ENCODE measurements around the gene PRM1.

The PRM1 gene

DNA sequence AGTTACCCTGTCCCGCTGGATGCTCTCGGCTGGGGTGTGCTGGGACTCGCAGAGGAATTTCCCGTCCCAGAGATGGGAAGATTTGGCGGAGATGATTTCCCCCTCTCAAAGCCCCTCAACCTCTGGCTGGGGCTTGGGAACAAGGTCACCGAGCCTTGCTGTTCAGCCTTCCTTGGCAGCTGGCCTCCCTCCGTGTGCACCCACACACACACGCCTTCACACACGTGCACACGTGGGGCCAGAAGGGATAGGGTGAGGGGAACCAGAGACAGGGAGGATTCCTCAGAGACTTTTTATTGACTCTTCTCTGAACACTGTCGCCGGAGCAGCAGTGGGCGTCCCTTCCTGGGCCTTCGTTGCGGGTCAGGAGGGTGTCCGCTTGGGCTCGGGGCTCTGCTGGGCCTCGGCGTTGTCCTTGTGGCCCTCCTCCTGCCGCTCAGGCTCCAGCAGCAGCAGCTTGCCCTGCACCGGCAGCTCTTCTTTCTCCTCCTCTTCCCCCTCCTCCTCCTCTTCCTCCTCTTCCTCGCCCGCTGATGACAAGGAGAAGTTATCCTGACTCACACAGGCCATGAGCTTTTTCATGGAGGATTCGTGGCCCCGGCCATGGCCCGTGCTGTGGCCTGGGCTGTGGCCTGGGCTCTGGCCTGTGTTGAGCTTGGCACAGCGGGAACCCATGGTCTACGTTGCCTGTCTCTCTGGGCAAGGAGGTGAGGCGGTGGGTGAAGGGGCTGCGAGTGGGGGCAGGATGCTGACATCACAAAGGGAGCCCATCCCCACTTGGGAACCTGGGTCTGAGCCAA is 8.0 kb downstream of the PRM1 start, which contains the start of gene PRM3:
Gene PRM3 (minus strand): TSS at position 709 of the 800 bp plus-strand sequence. CDS start 34 bp downstream, at position 675.
- no peak for DNase-seq (ENCODE audit: low read depth)

DNA sequence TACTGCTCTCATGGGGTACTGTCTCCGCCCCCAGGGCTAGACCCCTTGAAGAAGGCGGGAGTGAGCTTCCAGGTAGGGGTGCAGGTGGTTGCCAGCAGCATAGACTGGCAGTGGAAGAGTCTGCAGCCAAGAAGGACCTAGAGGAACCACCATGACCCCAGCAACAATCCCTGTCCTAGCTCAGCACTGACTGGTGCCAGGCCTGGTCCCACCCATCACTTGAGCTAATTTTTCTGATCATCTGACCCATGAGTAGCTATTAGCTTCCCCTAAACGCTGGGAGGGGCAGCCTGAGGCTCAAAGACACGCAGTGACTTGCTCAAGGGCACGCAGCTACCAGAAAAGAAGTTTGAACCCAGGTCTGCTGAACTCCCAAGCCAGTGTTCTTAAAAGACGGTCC is 8.6 kb downstream of the PRM1 start:
- no peak for DNase-seq (ENCODE audit: low read depth)

DNA sequence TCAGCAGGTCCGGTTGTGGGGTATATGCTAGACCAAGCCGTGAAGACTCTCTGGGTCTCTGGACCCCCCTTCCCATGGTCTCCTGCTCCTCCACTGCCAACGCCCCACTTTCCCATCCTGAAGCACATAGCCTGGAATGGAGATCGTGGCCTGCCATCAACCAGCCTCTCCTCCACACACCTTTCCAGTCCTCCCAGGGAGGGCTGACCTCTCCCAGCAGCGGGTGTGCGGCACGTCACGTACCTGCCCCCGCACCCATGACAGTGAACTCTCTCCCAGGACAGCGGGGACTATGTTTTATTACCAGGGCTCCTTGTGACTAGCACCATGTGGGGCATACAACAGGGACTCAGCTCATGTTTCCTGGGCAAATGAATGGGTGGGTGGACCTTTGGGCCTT is 9.5 kb downstream of the PRM1 start:
- no peak for DNase-seq (ENCODE audit: low read depth)

DNA sequence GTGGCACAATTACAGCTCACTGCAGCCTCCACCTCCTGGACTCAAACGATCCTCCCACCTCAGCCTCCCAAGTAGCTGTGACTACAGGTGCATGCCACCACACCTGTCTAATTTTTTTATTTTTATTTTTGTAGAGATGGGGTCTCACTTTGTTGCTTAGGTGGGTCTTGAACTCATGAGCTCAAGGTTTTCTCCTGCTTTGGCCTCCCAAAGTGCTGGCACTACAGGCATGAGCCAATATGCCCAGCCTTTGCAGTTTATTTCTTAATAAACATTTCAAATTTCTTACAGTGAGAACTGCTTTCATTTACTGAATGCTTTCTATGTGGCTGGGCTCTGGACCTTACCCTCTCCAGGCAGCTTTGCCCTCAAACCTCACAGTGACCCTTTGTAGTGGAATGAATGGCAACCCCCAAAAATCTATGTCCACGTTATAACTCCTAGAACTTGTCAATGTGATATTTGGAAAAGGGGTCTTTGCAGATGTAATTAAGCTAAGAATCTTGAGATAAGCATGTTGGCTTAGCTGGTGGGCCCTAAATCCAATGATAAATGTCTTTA is 10.4 kb downstream of the PRM1 start:
- no peak for DNase-seq (ENCODE audit: low read depth)

DNA sequence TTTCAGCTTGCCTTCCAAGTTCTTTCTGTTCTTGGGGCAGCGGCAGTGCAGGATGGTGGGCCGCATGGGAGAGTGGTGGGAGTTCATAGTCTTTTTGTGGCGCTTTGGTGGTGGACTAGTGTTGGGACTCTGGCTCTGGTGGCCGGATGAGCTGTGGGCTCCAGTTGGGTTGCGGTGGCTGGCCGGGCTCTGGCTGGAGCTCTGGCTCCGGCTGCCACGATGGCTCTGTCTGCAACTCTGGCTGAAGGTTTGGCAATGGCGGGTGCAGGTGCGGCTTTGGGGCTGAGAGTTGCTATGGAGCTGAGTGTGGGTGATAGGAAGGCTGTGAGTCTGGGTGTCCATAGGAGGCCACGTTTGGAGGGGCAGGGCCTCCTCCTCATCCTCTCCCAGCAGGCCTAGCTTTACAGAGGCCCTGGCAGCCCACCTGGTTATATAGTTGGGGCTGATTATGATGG is 12.2 kb downstream of the PRM1 start, which contains the start of gene TNP2:
Gene TNP2 (minus strand): TSS at position 405 of the 455 bp plus-strand sequence. CDS start 63 bp downstream, at position 342.
- DNase-seq (ENCODE audit: low read depth) = no peak

DNA sequence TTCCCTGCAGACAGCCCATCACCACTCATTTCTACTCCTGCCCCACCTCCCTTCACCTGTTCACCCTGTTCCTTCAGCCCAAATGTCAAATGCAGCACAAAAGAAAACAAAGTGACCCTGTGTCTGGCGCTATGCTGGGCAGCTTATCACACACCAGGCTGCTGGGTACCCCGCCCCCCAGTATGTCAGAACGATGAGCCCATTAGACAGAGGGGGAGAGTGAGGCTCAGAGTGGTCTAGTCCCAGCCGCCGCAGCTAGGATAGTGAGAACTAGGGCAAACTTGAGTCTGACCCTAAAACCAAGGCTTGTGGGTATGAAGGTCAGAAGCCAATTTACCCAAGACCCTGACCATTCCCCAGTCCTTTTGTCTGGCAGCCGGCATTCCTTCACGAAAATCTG is 16.0 kb downstream of the PRM1 start:
- DNase-seq (ENCODE audit: low read depth) = no peak

DNA sequence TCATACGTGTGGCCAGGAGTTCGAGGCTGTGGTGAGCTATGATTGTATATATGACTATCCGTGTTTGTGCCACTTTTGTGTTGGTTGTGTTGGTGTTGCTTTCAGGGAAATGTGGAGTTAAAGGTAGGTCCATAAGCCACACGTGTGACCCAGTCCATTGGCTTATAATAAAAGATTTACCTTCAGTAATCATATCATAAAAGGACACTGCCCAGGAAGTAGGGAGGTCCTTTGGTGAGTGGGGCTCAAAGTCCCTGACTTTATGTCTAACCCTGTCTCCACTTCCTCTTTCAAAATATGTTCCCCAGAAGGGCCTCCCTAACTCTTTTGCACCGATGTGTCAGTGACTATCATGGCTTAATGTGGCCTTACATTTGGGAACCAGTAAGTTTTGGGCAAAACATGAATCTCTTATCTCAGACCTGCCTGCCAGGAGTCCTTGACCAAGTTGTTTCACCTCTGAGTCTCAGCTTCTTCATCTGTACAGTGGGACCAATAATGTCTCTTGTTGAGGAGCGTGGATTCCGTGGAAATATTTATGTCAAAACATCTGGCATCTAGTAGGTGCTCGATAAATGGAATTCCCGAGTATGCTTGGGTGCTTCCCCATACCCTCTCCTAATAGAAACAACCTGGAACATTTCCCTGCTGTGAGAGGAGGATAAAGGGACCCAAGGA is 16.8 kb downstream of the PRM1 start:
- DNase-seq (ENCODE audit: low read depth) = no peak

DNA sequence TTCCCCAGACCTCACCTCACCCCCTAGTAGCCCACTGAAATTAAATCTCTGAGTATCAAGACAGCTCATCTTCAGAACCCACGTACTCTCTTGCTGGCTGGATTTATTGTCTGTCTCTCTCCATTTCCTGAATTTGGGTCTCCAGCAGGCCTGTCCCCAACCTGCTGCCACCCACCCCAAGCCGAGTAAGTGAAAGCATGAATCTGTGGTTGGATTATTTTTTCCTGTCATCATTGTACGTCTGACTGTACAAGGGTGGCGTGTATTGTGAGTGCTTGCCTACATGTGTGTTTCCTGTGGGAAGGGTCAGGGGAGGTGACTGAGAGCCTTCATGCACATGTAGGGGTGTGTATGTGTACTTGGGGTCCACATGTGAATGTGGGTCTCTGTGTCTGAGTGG is 17.4 kb downstream of the PRM1 start:
- DNase-seq (ENCODE audit: low read depth) = no peak

DNA sequence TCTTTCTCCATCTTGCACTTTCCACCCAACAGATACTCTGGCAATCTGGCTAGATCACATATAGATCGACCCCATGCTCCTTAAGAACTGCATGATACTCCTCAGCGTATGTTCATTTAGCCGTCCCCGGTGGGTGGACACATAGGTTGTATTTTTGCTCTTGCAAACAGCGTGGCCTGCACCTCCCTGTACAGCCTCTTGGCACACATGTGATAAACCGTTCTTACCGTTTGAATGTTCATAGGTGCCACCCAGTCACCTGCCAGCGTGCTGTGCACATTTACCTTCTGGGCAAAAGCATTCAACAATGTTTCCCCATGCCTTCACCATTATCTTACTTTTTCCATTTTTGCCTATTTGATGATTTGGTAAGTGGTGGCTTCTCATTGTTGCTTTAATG is 18.2 kb downstream of the PRM1 start:
- DNase-seq (ENCODE audit: low read depth) = no peak

DNA sequence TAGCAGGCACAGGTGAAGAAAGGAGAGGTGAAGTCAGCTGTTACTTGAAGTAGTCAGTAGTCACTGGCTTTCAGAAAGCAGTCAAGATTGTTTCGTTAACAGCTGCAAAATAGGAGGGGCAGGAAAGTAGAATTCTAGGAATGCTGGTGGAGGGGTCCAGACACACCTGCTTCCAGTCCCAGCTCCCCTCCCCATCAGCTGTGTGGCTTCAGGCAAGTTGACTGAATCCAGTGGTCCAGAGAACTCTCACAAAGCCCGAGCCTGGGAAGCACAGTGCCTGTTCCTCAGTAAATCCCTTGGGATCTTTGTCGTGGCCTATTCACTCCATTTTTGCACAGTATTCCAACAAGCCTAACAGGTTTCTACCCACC is 20.5 kb downstream of the PRM1 start:
- no peak for DNase-seq (ENCODE audit: low read depth)

DNA sequence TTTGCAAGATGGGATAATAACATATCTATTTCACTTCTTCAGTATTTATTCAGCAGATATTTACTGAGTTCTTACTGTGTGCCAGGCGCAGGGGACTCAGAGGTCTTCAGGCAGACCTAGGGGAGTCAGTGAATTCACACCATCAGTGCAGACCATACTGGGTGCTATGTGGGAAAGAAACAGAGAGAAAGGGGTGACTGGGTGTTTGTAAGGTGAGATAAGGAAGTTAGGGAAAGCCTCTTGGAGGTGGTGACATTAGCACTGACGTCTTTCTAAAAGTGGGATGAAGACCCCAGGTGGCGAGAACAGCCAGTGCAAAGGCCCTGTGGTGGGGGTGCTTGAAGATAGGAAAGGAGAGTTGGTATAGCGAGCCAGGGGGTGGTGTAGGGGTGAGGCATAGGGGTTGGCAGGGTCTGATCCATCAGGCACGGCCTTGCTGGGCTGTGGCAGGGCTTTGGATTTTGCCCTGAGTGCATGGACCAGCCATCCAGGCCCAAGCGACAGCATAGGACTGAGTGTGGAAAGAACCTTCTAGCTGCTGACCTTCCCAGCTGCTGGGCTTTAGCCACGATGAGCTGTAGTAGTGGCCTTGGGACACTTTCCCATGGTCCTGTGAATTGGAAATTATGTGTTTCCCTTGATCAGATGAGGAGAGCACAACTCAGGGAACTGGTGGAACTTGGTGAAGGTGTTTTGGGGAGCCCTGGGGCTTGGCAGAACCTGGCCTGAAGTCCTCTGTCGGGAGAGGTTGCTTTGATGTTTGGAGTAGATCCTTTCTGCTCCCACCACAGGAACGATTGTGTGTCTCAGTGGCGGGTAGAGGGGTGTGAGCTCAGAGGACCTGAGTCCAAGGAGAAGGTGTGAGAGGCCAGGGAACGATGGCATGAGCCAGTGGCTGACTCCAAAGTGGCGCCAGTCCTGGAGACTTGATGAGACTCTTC is 21.2 kb downstream of the PRM1 start:
- DNase-seq (ENCODE audit: low read depth) = no peak

DNA sequence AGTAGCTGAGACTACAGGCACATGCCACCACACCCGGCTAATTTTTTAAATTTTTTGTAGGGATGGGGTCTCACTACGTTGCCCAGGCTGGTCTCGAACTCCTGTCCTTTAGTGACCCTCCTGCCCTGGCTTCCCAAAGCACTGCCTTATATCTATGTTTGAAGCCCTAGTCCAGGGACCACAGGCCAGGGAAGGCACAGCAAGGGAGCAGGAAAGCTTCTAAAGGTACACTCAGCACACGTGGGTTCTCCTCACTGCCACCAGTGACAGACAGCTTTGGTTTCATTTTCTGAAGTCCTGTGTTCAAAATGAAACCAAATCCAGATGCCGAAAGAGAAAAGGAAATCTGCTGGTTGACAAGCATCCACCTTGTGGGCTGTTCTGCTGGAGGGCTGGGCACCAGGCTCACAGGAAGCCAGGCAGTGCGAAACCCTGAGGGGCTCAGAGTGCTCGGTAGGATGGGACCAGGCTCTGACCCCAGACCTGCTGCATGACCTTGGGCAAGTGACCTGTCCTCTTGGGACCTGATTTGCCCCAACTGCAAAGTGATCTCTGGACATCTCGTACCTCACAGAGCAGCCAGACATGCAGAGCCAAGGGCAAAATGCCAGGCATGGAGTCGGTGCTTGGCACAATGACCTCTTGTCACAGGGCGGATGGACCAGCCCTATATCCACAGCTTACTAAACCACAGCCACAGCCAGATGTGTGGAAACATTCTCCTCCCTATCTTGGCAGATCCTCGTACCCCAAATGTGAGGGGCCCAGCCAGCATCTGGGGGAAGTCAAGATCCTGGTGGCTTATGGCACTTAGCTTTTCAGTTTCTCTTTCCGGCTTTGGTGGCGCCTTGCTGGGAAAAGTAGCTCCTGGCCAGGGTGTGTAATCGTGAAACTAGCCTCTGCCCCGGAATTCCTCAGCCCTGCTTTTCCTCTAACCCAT is 22.3 kb downstream of the PRM1 start:
- peak; percentile 13 for DNase-seq (ENCODE audit: low read depth)

DNA sequence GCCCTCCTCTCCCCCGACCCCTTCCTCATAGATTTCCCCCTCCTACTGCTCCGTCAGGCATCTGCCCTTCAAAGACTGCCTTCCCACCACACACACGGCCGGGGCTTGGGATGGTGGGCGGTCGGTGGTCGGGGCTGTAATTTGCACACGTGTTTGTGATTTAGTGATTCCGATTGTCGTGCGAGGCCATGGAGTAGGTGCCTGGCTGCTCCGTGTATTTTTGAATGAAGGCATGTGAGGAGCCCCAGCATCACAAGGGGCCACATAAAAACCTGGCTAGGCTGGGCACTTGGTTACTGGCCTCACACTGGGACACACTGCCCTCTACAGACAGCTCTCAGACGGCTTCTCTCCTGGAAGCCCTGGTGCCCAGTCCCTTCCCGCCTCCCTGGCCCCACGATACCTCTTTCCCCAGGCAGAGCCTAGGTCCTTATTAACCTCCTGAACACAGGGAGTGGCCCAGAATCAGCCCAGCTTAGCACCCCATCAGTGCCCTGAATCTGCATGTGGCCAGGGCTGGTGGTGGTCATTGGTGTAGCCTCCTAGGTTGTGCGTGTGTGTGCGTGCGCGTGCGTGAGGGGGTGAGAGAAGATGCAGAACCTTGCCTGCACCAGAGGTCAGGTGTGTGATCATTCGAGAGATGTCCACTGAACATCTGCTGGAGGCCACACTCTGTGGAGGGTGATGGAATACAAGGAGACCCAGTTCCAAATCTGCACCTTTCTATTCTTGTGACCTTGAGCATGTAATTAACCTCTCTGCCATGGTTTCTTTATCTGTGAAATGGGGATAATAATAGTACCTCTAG is 23.8 kb downstream of the PRM1 start:
- DNase-seq (ENCODE audit: low read depth) = peak; percentile 84

DNA sequence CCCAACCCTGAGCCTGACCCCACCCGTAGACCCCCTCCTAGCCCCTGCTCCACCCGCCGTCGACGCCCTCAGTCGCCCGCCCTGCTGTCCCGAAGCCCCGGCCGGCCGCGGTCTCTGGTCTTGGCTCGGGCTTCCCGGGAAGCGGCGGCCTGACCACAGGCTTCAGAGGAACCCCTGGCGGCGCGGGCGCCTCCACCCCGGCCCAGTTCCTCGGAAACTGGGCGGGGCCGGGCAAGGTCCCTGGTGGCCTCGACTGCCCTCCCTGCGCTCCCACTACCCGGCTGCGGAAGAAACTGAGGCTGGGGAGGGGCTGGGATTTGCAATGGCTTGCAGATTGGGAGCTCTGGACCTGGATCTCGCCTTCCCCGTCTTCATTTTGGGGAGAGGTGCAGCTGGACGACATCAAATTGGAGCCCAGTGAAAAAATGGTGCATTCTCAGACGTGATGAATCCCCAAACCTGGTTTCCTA is 24.4 kb downstream of the PRM1 start:
- peak; percentile 59 for DNase-seq (ENCODE audit: low read depth)

DNA sequence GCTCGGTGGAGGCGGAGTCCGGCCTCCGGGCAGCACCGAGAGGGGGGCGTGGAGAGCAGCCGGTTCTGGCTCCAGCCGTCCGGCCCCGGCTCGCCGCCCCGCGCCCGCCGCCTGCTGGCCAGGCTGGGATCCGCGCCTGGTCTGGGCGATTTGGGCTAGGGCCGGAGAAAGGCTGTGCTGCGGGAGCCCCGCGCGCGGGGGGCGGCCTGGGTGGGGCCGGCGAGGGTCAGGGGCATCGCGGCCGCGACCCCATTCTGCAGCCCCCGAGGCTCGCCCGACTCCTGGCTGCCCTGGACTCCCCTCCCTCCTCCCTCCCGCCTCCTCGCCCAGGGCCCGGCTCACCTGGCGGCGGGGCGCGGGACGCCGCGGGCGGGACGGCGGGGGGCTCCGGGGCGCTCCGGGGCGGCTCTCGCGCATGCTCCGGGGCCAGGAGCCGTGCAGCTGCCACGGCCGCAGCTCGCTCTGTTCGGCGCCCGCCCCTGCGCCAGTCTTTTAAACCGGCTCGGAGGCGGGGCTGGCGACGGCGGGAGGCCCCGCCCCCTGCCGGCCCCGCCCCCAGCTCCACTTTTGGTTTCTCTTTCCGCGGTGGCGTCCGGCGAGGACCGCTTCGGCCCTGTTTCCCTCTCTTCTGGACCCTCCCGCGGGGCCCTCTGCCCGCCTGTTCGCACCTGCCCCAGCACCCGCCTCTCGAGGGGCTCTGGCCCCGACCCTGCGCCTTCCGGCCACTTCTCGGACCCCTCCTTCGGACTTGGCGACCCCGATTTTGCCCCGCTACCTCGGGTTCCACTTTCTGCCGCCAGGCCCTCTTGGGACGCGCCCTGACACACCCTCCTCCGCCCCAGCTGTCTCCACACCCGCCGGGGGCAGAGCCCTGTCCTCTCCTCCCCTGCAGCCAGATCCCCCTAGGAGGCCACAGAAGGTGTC is 25.1 kb downstream of the PRM1 start, which contains the start of gene SOCS1:
Gene SOCS1 (minus strand): TSS at position 468 of the 924 bp plus-strand sequence. CDS start 726 bp downstream, outside the sequence.
- peak; percentile 86 for DNase-seq (ENCODE audit: low read depth)

DNA sequence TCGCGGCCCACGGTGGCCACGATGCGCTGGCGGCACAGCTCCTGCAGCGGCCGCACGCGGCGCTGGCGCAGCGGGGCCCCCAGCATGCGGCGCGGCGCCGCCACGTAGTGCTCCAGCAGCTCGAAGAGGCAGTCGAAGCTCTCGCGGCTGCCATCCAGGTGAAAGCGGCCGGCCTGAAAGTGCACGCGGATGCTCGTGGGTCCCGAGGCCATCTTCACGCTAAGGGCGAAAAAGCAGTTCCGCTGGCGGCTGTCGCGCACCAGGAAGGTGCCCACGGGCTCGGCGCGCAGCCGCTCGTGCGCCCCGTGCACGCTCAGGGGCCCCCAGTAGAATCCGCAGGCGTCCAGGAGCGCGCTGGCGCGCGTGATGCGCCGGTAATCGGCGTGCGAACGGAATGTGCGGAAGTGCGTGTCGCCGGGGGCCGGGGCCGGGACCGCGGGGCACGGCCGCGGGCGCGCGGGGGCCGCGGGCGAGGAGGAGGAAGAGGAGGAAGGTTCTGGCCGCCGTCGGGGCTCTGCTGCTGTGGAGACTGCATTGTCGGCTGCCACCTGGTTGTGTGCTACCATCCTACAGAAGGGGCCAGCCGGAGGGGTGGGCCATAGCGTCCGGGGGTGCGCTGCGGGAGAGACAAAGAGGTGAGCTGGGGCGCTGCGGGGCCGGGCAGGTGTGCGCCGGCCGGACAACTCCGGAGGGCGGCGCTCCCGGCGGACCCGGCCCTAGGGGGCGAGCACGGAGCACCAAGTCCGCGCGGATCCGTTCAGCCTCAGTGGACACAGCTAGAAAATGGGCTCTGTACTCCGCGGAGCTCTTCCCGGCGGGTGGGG is 26.0 kb downstream of the PRM1 start:
- DNase-seq (ENCODE audit: low read depth) = peak; percentile 71

All from iris pigment epithelial cell (primary cell).